UCSD-AML1 (cell line): ENCODE results near the gene ARHGEF35.
"Not testable (repeated sequence)": the region's sequence is repeated elsewhere in the genome, so short reads cannot be mapped to it uniquely, and the experiment has no call there.

Experiments
- DNase-seq: peaks from one replicate; lab custom pipeline; 2025; ENCODE audit not compliant: unreplicated experiment; lab: John Stamatoyannopoulos, UW

ARHGEF35 gene

DNA sequence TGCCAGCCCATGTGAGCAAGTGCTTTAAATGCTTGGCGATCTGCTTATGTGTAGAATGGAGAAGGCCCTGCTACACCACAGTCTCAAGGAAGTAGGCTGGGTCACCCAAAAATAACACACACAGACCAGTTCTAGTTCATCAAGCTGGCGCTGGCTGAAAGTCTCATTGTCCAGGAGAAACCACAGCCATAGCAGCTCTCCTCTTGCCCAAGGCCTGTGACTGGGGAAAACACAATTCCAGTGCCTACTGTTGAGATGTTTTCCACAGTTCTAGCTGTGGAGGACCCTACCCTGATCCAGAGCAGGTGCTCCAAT lies 16.5 kb downstream of the ARHGEF35 start:
- not testable (repeated sequence) for DNase-seq

DNA sequence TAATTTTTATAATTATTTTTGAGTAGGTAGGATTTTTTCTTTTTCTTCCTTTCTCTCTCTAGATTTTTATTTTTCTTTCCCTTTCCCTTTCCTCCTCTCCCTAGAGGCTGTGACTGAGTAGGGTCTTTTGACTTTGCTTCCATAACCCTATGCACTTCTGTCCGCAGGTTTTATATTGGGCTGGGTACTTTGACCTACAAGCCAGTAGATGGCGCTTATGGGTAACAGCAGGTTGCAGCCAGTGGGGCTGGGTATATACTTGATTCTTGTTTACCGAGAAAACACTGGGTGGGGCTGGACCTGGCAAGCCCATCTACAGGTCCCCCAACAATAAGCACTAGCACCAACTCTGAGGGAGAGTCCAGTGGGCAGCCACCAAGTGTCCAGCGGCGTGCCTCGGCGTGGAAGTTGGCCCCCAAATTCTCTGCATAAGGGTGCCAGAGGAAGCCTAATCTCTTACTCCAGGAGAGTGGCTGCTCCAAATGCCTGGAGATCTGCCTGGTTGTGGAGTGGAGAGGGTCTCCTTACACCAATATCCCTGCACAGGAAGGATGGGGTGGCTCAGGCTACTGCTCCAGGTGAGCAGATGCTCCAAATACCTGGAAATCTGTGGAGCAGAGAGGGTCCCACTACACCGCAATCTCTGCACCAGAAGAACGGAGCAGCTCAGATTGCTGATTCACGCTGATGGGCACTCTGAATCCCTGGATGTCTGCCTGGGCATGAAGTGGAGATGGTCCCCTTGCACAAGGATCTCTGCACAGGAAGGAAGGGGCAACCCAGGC lies 17.1 kb downstream of the ARHGEF35 start:
- not testable (repeated sequence) for DNase-seq

DNA sequence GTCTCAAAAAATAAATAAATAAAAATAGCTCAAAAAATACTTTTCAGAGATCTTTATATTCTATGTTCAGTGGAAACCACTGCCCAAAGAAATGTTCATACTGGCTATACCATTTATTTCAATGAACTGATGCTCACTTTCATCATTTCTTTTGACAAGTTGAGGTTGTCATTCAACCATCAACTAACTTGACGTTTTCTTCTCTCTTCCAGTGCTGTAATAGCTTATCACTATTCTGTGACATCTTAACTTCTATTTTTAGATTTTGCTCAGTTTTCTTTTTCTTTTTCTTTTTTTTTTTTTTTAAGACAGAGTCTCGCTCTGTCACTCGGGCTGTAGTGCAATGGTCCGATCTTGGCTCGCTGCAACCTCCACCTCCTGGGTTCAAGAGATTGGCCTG lies 21.0 kb downstream of the ARHGEF35 start:
- DNase-seq: no peak

DNA sequence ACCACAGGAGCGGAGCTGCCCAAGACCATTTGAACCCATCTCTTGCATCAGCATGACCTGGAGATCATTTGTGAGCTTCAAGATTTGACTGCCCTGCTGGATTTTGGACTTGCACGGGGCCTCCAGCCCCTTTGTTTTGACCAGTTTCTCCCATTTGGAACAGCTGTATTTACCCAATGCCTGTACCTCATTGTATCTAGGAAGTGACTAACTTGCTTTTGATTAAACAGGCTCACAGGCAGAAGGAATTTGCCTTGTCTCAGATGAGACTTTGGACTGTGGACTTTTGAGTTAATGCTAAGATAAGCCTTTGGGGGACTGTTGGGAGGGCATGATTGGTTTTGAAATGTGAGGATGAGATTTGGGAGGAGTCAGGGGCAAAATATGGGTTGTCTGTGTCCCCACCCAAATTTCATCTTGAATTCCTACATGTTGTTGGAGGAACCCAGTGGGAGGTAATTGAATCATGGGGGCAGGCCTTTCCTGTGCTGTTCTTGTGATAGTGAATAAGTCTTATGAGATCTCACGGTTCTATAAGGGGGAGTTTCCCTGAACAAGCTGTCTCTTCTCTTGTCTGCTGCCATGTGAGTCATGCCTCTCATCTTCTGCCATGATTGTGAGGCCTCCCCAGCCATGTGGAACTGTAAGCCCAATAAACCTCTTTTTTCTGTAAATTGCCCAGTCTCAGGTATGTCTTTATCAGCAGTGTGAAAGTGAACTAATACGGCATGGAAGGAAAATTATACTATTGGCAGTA lies 23.9 kb downstream of the ARHGEF35 start:
- DNase-seq: not testable (repeated sequence)

DNA sequence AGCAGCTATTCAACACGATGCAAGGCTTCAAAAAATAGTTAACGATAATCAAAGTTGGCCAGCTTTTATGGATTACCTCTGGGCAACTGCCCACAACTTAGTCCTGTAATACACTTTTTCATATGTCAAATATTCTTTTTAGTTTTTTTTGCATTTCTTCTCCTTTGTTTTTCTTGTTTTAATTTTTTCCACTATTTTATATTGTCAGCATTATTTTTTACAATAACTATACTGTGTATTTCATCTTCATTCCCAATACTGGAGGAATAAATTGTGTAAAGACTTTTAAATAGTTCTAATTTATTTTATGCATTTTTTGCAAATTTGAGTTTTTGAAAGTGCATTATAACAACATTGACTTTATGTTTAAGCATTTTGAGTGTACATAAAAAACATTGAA lies 30.8 kb downstream of the ARHGEF35 start:
- DNase-seq: no peak

DNA sequence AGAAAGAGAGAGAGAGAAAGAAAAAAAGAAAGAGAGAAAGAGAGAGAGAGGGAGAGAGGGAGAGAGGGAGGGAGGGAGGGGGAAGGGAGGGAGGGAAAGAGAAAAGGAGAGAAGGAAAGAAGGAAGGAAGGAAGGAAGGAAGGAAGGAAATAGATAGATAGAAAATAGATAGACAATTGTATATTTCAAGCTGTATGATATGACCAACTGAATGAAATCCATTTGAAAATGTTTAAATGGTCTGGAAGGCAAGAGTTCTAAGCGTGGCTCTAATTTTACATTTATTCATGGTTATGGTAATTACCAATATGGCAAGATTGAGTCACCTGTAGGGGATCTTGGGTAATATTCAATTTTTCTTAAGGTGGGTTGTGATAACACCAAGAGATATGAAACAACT lies 36.8 kb downstream of the ARHGEF35 start:
- no peak for DNase-seq

DNA sequence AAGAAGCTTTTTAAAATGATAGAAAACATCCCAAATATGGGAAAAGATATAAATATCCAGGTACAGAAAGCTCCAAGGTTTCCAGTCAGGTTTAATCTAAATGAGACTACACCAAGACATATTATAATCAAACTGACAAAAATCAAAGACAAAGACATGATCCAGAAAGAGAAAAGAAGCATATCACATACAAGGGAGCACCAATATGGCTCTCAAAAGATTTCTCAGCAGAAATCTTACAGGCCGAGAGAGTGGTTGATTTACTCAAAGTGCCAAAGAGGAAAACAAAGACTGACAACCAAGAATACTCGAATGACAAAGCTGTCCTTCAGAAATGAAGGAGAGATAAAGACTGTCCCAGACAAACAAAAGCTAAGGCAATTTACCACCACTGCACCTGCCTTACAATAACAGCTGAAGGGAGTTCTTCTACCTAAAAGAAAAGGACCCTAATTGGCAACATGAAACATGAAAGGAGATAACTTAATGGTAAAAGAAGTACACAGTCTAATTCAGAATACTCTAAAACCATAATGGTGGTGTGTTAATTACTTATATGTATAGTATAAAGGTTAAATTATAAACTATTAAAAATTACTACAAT lies 47.3 kb downstream of the ARHGEF35 start:
- no peak for DNase-seq

DNA sequence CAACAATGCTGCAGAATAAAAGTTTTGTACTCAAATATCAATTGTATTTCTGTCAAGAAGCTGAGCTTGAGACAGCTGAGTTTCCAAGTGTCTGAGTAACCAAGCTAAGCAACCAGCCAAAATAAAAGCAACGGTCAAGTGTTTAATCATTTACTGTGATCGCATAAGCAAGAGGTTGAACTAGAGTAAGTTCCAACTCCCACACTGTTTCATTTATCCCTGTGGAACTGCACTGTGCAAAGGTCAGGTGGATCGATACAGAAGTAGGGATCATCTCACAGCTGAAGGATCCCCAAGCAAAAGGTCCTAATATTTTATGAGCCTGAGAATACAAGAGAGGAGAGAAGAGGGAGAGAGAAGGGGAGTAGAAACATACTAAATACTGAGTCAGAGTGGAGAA lies 51.2 kb downstream of the ARHGEF35 start:
- DNase-seq: no peak

DNA sequence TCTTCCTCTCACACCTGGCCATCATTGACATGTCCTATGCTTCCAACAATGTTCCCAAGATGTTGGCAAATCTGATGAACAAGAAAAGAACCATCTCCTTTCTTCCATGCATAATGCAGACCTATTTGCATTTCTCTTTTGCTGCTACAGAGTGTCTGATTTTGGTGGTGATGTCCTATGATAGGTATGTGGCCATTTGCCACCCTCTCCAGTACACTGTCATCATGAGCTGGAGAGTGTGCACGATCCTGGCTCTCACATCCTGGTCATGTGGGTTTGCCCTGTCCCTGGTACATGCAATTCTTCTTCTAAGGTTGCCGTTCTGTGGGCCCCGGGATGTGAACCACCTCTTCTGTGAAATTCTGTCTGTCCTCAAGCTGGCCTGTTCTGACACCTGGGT lies 53.4 kb downstream of the ARHGEF35 start:
- DNase-seq: no peak

DNA sequence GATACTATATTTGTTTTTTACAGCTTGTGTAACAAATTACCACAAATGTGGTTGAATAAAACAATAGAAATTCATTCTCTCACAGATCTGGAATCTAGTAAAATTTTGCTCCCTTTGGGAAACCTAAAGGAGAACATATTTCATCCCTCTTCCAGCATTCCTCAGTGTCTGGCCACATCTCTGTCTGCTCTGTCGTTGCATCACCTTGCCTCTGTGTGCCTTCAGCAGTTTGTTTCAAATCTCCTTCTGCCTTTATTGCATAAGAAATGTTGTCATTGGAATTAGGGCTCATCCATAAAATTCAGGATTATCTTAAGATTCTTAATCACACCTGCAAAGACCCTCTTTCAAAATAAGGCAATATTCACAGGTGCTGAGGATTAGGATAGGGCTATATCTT lies 58.1 kb downstream of the ARHGEF35 start:
- no peak for DNase-seq
